DND-41 (cell line): Measurements from ENCODE around the gene MIA2.

ENCODE experiments used
- ATAC-seq: fragments of 200-7000 bp; cut with Tn5 transposase; 3 replicates; pipeline ENCODE4 v1.9.1; 2021; ENCODE audit warnings: low read depth; ENCODE audit not compliant: insufficient read depth
- DNase-seq: peaks from one replicate; pipeline ENCODE4 v3.0.0-alpha.2; 2020
- H2AFZ ChIP-seq: 2 replicates; pipeline ENCODE4 v1.6.0; 2012; ENCODE audit warnings: low read depth, low read length
- H3K27ac ChIP-seq: 2 replicates; pipeline ENCODE4 v1.5.1; 2012; ENCODE audit warnings: low read length, inconsistent platforms
- H3K27me3 ChIP-seq: fragments of 200-600 bp; sonication (generic); 2 replicates; pipeline ENCODE4 v1.6.0; 2012; ENCODE audit warnings: low read length, mild to moderate bottlenecking, inconsistent platforms; ENCODE audit not compliant: insufficient read depth, poor library complexity
- H3K36me3 ChIP-seq: 2 replicates; pipeline ENCODE4 v1.5.1; 2012; ENCODE audit warnings: low read length, inconsistent platforms; ENCODE audit not compliant: insufficient read depth
- H3K4me1 ChIP-seq: 2 replicates; pipeline ENCODE4 v1.5.1; 2012; ENCODE audit warnings: mild to moderate bottlenecking, low read length; ENCODE audit not compliant: insufficient read depth
- H3K4me2 ChIP-seq: 2 replicates; pipeline ENCODE4 v1.6.0; 2012; ENCODE audit warnings: mild to moderate bottlenecking, moderate library complexity, low read length, inconsistent platforms; ENCODE audit not compliant: insufficient read depth
- H3K4me3 ChIP-seq, 2 experiments: fragments of 200-600 bp in 1 of 2; shearing (Covaris generic) in 1 of 2; 2 replicates each; pipeline ENCODE4 v1.5.1; 2012 to 2016; ENCODE audit warnings: inconsistent platforms in 2 of 2, low read length in 2 of 2, mild to moderate bottlenecking in 2 of 2, low read depth in 1 of 2, moderate library complexity in 1 of 2
- H3K79me2 ChIP-seq: 2 replicates; pipeline ENCODE4 v1.6.0; 2012; ENCODE audit warnings: low read length, inconsistent platforms; ENCODE audit not compliant: insufficient read depth
- H3K9ac ChIP-seq: 2 replicates; pipeline ENCODE4 v1.6.0; 2012; ENCODE audit warnings: low read depth, mild to moderate bottlenecking, inconsistent platforms, low read length, moderate library complexity
- H3K9me3 ChIP-seq: 2 replicates; pipeline ENCODE4 v1.5.1; 2012; ENCODE audit warnings: low read length, moderate library complexity, mild to moderate bottlenecking, inconsistent platforms; ENCODE audit not compliant: insufficient read depth, severe bottlenecking
- H4K20me1 ChIP-seq: 2 replicates; pipeline ENCODE4 v1.6.0; 2012; ENCODE audit warnings: low read length; ENCODE audit not compliant: insufficient read depth
- CTCF ChIP-seq: IDR thresholded peaks from 2 replicates; pipeline ENCODE4 v1.5.1; 2012; ENCODE audit warnings: borderline replicate concordance, low read length, moderate library complexity, mild to moderate bottlenecking; ENCODE audit not compliant: poor library complexity, severe bottlenecking; ENCODE audit errors: extremely low read depth
- EZH2 ChIP-seq: IDR thresholded peaks from 3 replicates; pipeline ENCODE4 v1.6.1; 2012; ENCODE audit warnings: borderline replicate concordance, low read depth, mild to moderate bottlenecking, moderate library complexity, low read length, inconsistent platforms; ENCODE audit not compliant: severe bottlenecking

The MIA2 gene

GRCh38 chr14:39264057-39264456 is 30.3 kb downstream of the MIA2 start:
- TF ChIP-seq CTCF = no peak
- no peak overlapping the region for H3K27ac ChIP-seq
- no peak for ATAC-seq
- no peaks in the 10 kb centered on the region for H3K27me3 ChIP-seq
- H3K4me3 ChIP-seq = no peak overlapping the region
- H3K4me2 ChIP-seq = no peak overlapping the region
- H4K20me1 ChIP-seq = no peaks in the 10 kb centered on the region
- H3K79me2 ChIP-seq = peaks cover 20% of the 10 kb centered on the region
- no peak overlapping the region for H2AFZ ChIP-seq
- H3K9ac ChIP-seq = no peak overlapping the region
- peaks cover 33% of the 10 kb centered on the region for H3K4me1 ChIP-seq
- no peak for DNase-seq
- H3K9me3 ChIP-seq = no peaks in the 10 kb centered on the region
- H3K36me3 ChIP-seq = no peaks in the 10 kb centered on the region; the same call in 1 of the 2 replicates

GRCh38 chr14:39264558-39264957 is 30.8 kb downstream of the MIA2 start:
- H3K79me2 ChIP-seq = peaks cover 25% of the 10 kb centered on the region
- H3K4me2 ChIP-seq = no peak overlapping the region
- H2AFZ ChIP-seq = no peak overlapping the region
- no peaks in the 10 kb centered on the region for H3K9me3 ChIP-seq
- H3K36me3 ChIP-seq = no peaks in the 10 kb centered on the region; the same call in 1 of the 2 replicates
- ATAC-seq (no peak), DNase-seq (no peak)
- H3K4me1 ChIP-seq = peaks cover 38% of the 10 kb centered on the region
- H3K27ac ChIP-seq = no peak overlapping the region
- H4K20me1 ChIP-seq = no peaks in the 10 kb centered on the region
- no peaks in the 10 kb centered on the region for H3K27me3 ChIP-seq
- no peak overlapping the region for H3K4me3 ChIP-seq
- H3K9ac ChIP-seq = no peak overlapping the region
- TF ChIP-seq EZH2 (no peak), CTCF (no peak)

- H3K36me3 ChIP-seq = no peaks in the 10 kb centered on the region; the same call in 1 of the 2 replicates
- H4K20me1 ChIP-seq = no peaks in the 10 kb centered on the region
- peaks cover 43% of the 10 kb centered on the region for H3K4me1 ChIP-seq
- peaks cover 29% of the 10 kb centered on the region for H3K79me2 ChIP-seq
- TF ChIP-seq EZH2 (no peak), CTCF (no peak)
- no peak overlapping the region for H3K4me3 ChIP-seq
- DNase-seq (no peak), ATAC-seq (no peak)
- H3K27me3 ChIP-seq = no peaks in the 10 kb centered on the region
- H3K27ac ChIP-seq = no peak overlapping the region
- no peak overlapping the region for H2AFZ ChIP-seq
- no peaks in the 10 kb centered on the region for H3K9me3 ChIP-seq
- no peak overlapping the region; the same call in 1 of the 2 replicates for H3K9ac ChIP-seq
- H3K4me2 ChIP-seq = 0 out of 2 replicates have a peak overlapping the region, but pooled peaks have one; percentile 83
These were observed 31.3 kb downstream of the MIA2 start for GRCh38 chr14:39265033-39265432.
